Endodermal cell (in vitro differentiated cells): ENCODE results near the gene GKAP1. TPM values are rescaled to one million over a fixed set of nuclear protein-coding genes. Genes with fewer than 3 reads are reported as not detected.
"Not testable (repeated sequence)": the region's sequence is repeated elsewhere in the genome, so short reads cannot be mapped to it uniquely, and the experiment has no call there.

Experiments used
- DNase-seq: peaks from one replicate; pipeline ENCODE4 v3.0.0-alpha.2; 2017
- H3K27ac ChIP-seq: 2 replicates; pipeline ENCODE4 v1.5.1; 2013; ENCODE audit warnings: mild to moderate bottlenecking, low read depth, low read length, moderate library complexity
- H3K27me3 ChIP-seq: 2 replicates; pipeline ENCODE4 v1.6.1; 2013; ENCODE audit warnings: mild to moderate bottlenecking, low read length, moderate library complexity; ENCODE audit not compliant: insufficient read depth, control insufficient read depth, poor library complexity, severe bottlenecking
- H3K36me3 ChIP-seq: 2 replicates; pipeline ENCODE4 v1.7.0; 2013; ENCODE audit warnings: mild to moderate bottlenecking, low read length, moderate library complexity; ENCODE audit not compliant: control insufficient read depth, insufficient read depth
- H3K4me1 ChIP-seq: one replicate; pipeline ENCODE4 v1.7.0; 2013; ENCODE audit warnings: low read length; ENCODE audit not compliant: control insufficient read depth, insufficient read depth
- H3K4me3 ChIP-seq: 2 replicates; pipeline ENCODE4 v1.5.1; 2013; ENCODE audit warnings: mild to moderate bottlenecking, low read length, moderate library complexity
- H3K9ac ChIP-seq: 2 replicates; pipeline ENCODE4 v1.6.1; 2013; ENCODE audit warnings: mild to moderate bottlenecking, low read length, moderate library complexity; ENCODE audit not compliant: poor library complexity, severe bottlenecking; ENCODE audit errors: extremely low read depth
- H3K9me3 ChIP-seq: 2 replicates; pipeline ENCODE4 v1.6.1; 2013; ENCODE audit warnings: mild to moderate bottlenecking, low read length, moderate library complexity; ENCODE audit not compliant: control insufficient read depth
- H3K27ac Mint-ChIP-seq: 2 replicates; pipeline ENCODE4 v1.8.0; 2020; ENCODE audit warnings: mixed read lengths
- H3K27me3 Mint-ChIP-seq: 2 replicates; pipeline ENCODE4 v1.8.0; 2021; ENCODE audit warnings: mild to moderate bottlenecking, mixed read lengths; ENCODE audit not compliant: insufficient read depth
- H3K36me3 Mint-ChIP-seq: 2 replicates; pipeline ENCODE4 v1.8.0; 2020; ENCODE audit warnings: low read depth, mixed read lengths
- H3K4me1 Mint-ChIP-seq: 2 replicates; pipeline ENCODE4 v1.8.0; 2020; ENCODE audit warnings: mixed read lengths
- H3K4me3 Mint-ChIP-seq: 2 replicates; pipeline ENCODE4 v1.8.0; 2020; ENCODE audit warnings: mild to moderate bottlenecking, moderate library complexity, mixed read lengths
- H3K9me3 Mint-ChIP-seq: 2 replicates; pipeline ENCODE4 v1.8.0; 2020; ENCODE audit warnings: mild to moderate bottlenecking, mixed read lengths
- CTCF ChIP-seq: fragments of 200-600 bp; sonication (generic); conservative IDR thresholded peaks from 2 replicates; pipeline ENCODE4 v1.5.0; 2021; ENCODE audit warnings: antibody characterized with exemption, mild to moderate bottlenecking
- WGBS, 2 experiments: methylation state at CpG; one replicate each; pipeline versions ENCODE4 v1.1.5 to v1.1.7; 2013; ENCODE audit warnings: missing lambda C conversion rate in 2 of 2, mixed read lengths in 1 of 2; ENCODE audit not compliant: insufficient coverage in 1 of 2, insufficient read length in 1 of 2; 5-methylcytosine and 5-hydroxymethylcytosine counted together
- total RNA-seq, 2 donors: library from RNA; stranded (reverse); fragmentation: NEBNext Ultra II Directional in 1 of 2; extraction: Animal tissue kit (Norgen Biotek cat#: 25700) in 1 of 2; gene quantifications; 2 replicates in 1 of 2; 3 replicates in 1 of 2; pipeline ENCODE4 v1.2.1, GENCODE V29; 2021

GKAP1 gene
- total RNA-seq, 2 donors from 2014 or later: 8.5 to 13.5 TPM

- peaks cover 32% of the 10 kb centered on the region for H3K36me3 Mint-ChIP-seq
- WGBS, 2 experiments: 97% methylated on average over 21 of the region's 33 CpGs; no CpG with 5 or more reads in 1 of the 2 experiments
Measured at GRCh38 chr9:83803941-83804340, 13.6 kb downstream of the GKAP1 start.

GRCh38 chr9:83800236-83801033 lies 17.1 kb downstream of the GKAP1 start:
- H3K9me3 Mint-ChIP-seq: peaks cover 17% of the 10 kb centered on the region
- 92 to 95% methylated on average over 12 to 13 of the region's 13 CpGs for WGBS, 2 experiments
- H3K4me1 ChIP-seq: no peaks in the 10 kb centered on the region
- peaks cover 37% of the 10 kb centered on the region for H3K36me3 Mint-ChIP-seq
- no peaks in the 10 kb centered on the region for H3K27me3 Mint-ChIP-seq
- no peak overlapping the region for H3K27ac ChIP-seq
- H3K27me3 ChIP-seq: no peaks in the 10 kb centered on the region
- peaks cover 27% of the 10 kb centered on the region for H3K36me3 ChIP-seq
- TF ChIP-seq CTCF: no peak
- H3K27ac Mint-ChIP-seq: no peak overlapping the region
- H3K9me3 ChIP-seq: no peaks in the 10 kb centered on the region
- H3K4me3 Mint-ChIP-seq: no peak overlapping the region
- H3K9ac ChIP-seq: no peak overlapping the region
- no peak for DNase-seq
- no peak overlapping the region for H3K4me3 ChIP-seq
- H3K4me1 Mint-ChIP-seq: no peaks in the 10 kb centered on the region

More at GRCh38 chr9:83803941-83804340, 13.6 kb downstream of the GKAP1 start:
- not testable (repeated sequence) for H3K27ac ChIP-seq, H3K9me3 ChIP-seq, H3K4me1 ChIP-seq, H3K4me1 Mint-ChIP-seq, H3K27me3 ChIP-seq, H3K9ac ChIP-seq, H3K27me3 Mint-ChIP-seq, H3K4me3 ChIP-seq, H3K27ac Mint-ChIP-seq, H3K4me3 Mint-ChIP-seq, DNase-seq
- peaks cover 21% of the 10 kb centered on the region for H3K36me3 ChIP-seq
- H3K9me3 Mint-ChIP-seq: peaks cover 19% of the 10 kb centered on the region

- 90 to 94% methylated on average over 2 of the region's 2 CpGs for WGBS, 2 experiments
- H3K27me3 Mint-ChIP-seq: no peaks in the 10 kb centered on the region
Measured at GRCh38 chr9:83794051-83794450, 23.5 kb downstream of the GKAP1 start.

More at GRCh38 chr9:83794051-83794450, 23.5 kb downstream of the GKAP1 start:
- Mint-ChIP-seq H3K9me3 (no peaks in the 10 kb centered on the region), H3K4me1 (no peaks in the 10 kb centered on the region), H3K4me3 (no peak overlapping the region), H3K36me3 (peaks cover 23% of the 10 kb centered on the region), H3K27ac (no peak overlapping the region)
- no peak overlapping the region for H3K9ac ChIP-seq
- no peak overlapping the region for H3K4me3 ChIP-seq
- H3K9me3 ChIP-seq: no peaks in the 10 kb centered on the region
- H3K27ac ChIP-seq: no peak overlapping the region
- H3K4me1 ChIP-seq: no peaks in the 10 kb centered on the region
- no peak for DNase-seq
- no peaks in the 10 kb centered on the region for H3K27me3 ChIP-seq
- peaks cover 16% of the 10 kb centered on the region for H3K36me3 ChIP-seq
- no peak for TF ChIP-seq CTCF
